GM12892 (cell line): ENCODE results near the gene MED9.

Experiments
- POLR2A ChIP-seq: IDR thresholded peaks from 2 replicates; pipeline ENCODE4 v1.6.1; 2011; ENCODE audit warnings: low read depth, low read length, control low read depth
- POLR2AphosphoS5 ChIP-seq: IDR thresholded peaks from 2 replicates; pipeline ENCODE4 v1.6.1; 2011; ENCODE audit warnings: low read depth, low read length, control low read depth
- TAF1 ChIP-seq: IDR thresholded peaks from 2 replicates; pipeline ENCODE4 v1.6.1; 2011; ENCODE audit warnings: low read depth, mild to moderate bottlenecking, control low read depth, low read length, borderline replicate concordance

DNA sequence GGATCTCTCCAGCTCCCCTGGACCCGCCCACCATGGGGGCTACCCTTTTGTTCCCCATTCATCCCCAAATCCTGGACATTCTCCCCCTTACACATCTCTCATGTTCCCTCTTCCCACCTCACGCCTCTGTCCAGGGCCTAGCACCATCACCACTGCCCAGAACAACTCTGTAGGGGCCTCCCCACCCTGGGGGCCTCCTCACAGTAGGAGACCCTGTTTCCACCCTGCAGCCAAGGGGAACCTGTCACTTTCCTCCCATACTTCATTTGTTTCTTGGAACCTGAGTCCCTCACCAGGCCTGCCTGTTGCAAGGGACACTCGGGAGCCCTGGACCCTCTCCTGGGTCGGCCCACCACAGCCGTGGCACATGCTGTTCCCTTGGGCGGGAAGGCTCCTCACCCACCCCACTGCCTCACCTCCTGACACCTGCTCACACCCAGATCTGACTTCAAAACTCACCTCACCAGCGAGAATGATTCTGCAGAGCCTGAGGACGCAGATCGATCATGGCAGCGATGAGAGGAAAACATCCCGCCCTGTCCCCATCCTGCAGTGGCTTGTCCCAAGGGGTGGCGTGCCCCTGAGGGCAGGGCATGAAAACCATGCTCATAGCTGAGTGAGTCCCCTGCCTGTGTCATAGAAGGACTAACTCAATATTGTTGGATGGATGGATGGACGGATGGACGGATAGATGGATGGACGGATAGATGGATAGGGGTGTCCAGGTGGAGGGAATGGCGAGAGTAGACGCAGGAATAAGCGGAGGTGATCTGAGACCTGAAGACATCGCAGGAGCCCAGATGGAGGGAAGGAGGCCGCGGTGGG lies 26.2 kb downstream of the MED9 start:
- TF ChIP-seq POLR2A (no peak), TAF1 (no peak), POLR2AphosphoS5 (no peak)
